ENCODE results near the gene ADM2. TPM values are rescaled to one million over a fixed set of nuclear protein-coding genes. Genes with fewer than 3 reads are reported as not detected.
A peak's percentile ranks its signal among the peaks of the same experiment; 100 is the strongest.

Gene ADM2
- total and polyA plus RNA-seq, 2 of the 13 experiments (the other 11 are each of a cell fraction or from before 2014, with no cell fraction given) = 1.2 to 3.0 TPM

DNA sequence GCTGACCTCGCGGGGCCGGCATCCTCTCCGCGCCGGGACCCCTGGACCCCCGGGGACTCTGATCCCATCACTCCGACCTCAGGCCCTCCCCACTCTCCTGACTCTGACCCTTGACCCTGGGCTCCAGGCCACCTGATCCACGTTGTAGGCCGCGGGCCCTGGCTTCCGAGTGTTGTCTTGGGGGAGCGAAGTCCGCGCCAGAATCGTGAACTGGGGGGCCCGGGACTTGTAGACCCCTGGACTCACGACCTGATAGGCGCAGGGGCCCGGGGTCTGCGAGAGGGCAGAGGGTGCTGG, 49.2 kb downstream of the ADM2 start (continued):
- no peak for TF ChIP-seq AFF4 (CRISPR knock-in tag; IDR thresholded peaks at IDR 0.05)
- TF ChIP-seq REXO4 (CRISPR knock-in tag; IDR thresholded peaks at IDR 0.05; ENCODE audit: borderline replicate concordance) = no peak
- peak; percentile 6 for TF ChIP-seq U2AF1 (optimal IDR thresholded peaks at IDR 0.05; ENCODE audit: low read depth, low read length)
- TF ChIP-seq ZNF383 (CRISPR knock-in tag; IDR thresholded peaks at IDR 0.05; ENCODE audit: borderline replicate concordance) = no peak
- TF ChIP-seq SMAD1 (CRISPR knock-in tag; IDR thresholded peaks at IDR 0.05; ENCODE audit: borderline replicate concordance, low read depth) = no peak
- TF ChIP-seq ATF3 (CRISPR knock-in tag; IDR thresholded peaks at IDR 0.05) = no peak
- TF ChIP-seq ZNF841 (CRISPR knock-in tag; IDR thresholded peaks at IDR 0.05; ENCODE audit: borderline replicate concordance) = no peak
- TF ChIP-seq NFAT5 (CRISPR knock-in tag; IDR thresholded peaks at IDR 0.05) = no peak
- TF ChIP-seq ZNF674 (CRISPR knock-in tag; IDR thresholded peaks at IDR 0.05; ENCODE audit: low read depth) = no peak
- TF ChIP-seq ZNF790 (CRISPR knock-in tag; IDR thresholded peaks at IDR 0.05; ENCODE audit: borderline replicate concordance) = no peak
- TF ChIP-seq FOXM1 (CRISPR knock-in tag; IDR thresholded peaks at IDR 0.05) = no peak
- TF ChIP-seq, protein P1, sequence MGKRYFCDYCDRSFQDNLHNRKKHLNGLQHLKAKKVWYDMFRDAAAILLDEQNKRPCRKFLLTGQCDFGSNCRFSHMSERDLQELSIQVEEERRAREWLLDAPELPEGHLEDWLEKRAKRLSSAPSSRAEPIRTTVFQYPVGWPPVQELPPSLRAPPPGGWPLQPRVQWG (CRISPR knock-in tag; IDR thresholded peaks at IDR 0.05; ENCODE audit: borderline replicate concordance, low read depth) = no peak
- TF ChIP-seq LRRFIP1 (CRISPR knock-in tag; conservative IDR thresholded peaks at IDR 0.05) = no peak
- no peak; the same call in 1 of the 2 replicates for TF ChIP-seq DRAP1 (CRISPR knock-in tag; IDR thresholded peaks at IDR 0.05)
- TF ChIP-seq SKI (IDR thresholded peaks at IDR 0.05; ENCODE audit: partially characterized antibody) = no peak
- peak; percentile 75 for TF ChIP-seq HNF4A (CRISPR knock-in tag; IDR thresholded peaks at IDR 0.05)
- TF ChIP-seq ZNF605 (CRISPR knock-in tag; IDR thresholded peaks at IDR 0.05) = no peak
- no peak for TF ChIP-seq CBX1 (IDR thresholded peaks at IDR 0.05; ENCODE audit: low read depth)

Data from HepG2 (cell line).